Activated CD8-positive, alpha-beta T cell treated with anti-CD3 and anti-CD28 coated beads for 36 hours (primary cell): Measurements from ENCODE around the gene DUOXA2. TPM values are rescaled to one million over a fixed set of nuclear protein-coding genes. Genes with fewer than 3 reads are reported as not detected.

Source experiments
- ATAC-seq: fragments of 200-7000 bp; cut with Tn5 transposase; one replicate; pipeline ENCODE4 v1.10.0; 2021; ENCODE audit warnings: mild to moderate bottlenecking, moderate library complexity
- CTCF ChIA-PET: fragments of 350-600 bp; sonication (Branson Sonifier 250); formaldehyde crosslinking; loops from one replicate; lab custom pipeline; 2021; ENCODE audit warnings: antibody characterized with exemption; lab: Charles Lee
- POLR2A ChIA-PET: fragments of 350-600 bp; sonication (Branson Sonifier 250); formaldehyde crosslinking; loops from one replicate; lab custom pipeline; 2021; ENCODE audit warnings: antibody characterized with exemption; lab: Charles Lee
- DNase-seq: peaks from one replicate; pipeline ENCODE4 v3.0.0-alpha.2; 2020
- H3K27ac Mint-ChIP-seq: one replicate; pipeline ENCODE4 v1.8.0; 2021; ENCODE audit warnings: mild to moderate bottlenecking, mixed read lengths
- H3K27me3 Mint-ChIP-seq: one replicate; pipeline ENCODE4 v1.8.0; 2021; ENCODE audit warnings: mixed read lengths
- H3K36me3 Mint-ChIP-seq: one replicate; pipeline ENCODE4 v1.8.0; 2021; ENCODE audit warnings: low read depth, mixed read lengths
- H3K4me1 Mint-ChIP-seq: one replicate; pipeline ENCODE4 v1.8.0; 2021; ENCODE audit warnings: low read depth, mixed read lengths
- H3K4me3 Mint-ChIP-seq: one replicate; pipeline ENCODE4 v1.8.0; 2021; ENCODE audit warnings: mild to moderate bottlenecking, moderate library complexity, mixed read lengths
- H3K9me3 Mint-ChIP-seq: one replicate; pipeline ENCODE4 v1.8.0; 2021; ENCODE audit warnings: mixed read lengths
- intact Hi-C: fragments of 100-400 bp; cut with micrococcal nuclease; formaldehyde crosslinking; loops from one replicate; pipeline ENCODE4 v1.10.0; 2022
- total RNA-seq, 2 experiments: library from RNA; stranded (reverse); gene quantifications; one replicate each; pipeline ENCODE4 v1.2.3, GENCODE V29; 2021
- TF ChIP-seq, protein P1 (sequence below): fragments of 200-600 bp; IDR thresholded peaks from one replicate; pipeline ENCODE4 v1.8.0; 2022; ENCODE audit warnings: antibody characterized with exemption, mild to moderate bottlenecking

DUOXA2 gene
- total RNA-seq, 2 experiments from 2014 or later, result not detected

DNA sequence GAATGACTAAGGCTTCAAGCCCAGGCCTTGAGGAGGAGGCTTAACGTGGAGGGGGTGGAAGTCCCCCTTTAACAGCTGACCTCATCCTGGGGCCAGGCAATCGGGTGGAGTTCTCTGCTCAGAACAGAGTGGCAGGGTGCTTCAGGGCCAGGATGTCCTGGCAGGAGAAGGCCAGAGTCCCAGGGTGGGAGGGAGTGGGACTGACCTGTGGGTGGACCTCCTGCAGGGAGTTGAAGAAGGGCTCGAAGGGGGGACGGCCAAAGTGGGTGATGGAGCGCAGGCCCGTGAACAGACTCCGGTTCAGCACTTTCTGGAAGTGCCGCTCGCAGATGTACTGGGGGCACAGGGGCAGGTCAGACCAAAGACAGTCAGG is 19.8 kb upstream of the DUOXA2 start:
- ChIA-PET CTCF (interaction anchor here (1.4 to 1.6 kb wide), 2 partner anchors 22 to 24 kb away, joined by 3 to 6 read pairs; no protein-coding TSS in a partner anchor), POLR2A (no interaction called here)
- Mint-ChIP-seq H3K4me1 (no peaks in the 10 kb centered on the region), H3K27me3 (peaks cover 15% of the 10 kb centered on the region), H3K27ac (no peak overlapping the region), H3K4me3 (no peak overlapping the region), H3K9me3 (no peaks in the 10 kb centered on the region), H3K36me3 (no peaks in the 10 kb centered on the region)
- DNase-seq (no peak), ATAC-seq (no peak)
- intact Hi-C loops, result no loop called here
- TF ChIP-seq, protein P1, sequence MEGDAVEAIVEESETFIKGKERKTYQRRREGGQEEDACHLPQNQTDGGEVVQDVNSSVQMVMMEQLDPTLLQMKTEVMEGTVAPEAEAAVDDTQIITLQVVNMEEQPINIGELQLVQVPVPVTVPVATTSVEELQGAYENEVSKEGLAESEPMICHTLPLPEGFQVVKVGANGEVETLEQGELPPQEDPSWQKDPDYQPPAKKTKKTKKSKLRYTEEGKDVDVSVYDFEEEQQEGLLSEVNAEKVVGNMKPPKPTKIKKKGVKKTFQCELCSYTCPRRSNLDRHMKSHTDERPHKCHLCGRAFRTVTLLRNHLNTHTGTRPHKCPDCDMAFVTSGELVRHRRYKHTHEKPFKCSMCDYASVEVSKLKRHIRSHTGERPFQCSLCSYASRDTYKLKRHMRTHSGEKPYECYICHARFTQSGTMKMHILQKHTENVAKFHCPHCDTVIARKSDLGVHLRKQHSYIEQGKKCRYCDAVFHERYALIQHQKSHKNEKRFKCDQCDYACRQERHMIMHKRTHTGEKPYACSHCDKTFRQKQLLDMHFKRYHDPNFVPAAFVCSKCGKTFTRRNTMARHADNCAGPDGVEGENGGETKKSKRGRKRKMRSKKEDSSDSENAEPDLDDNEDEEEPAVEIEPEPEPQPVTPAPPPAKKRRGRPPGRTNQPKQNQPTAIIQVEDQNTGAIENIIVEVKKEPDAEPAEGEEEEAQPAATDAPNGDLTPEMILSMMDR, result no peak

DNA sequence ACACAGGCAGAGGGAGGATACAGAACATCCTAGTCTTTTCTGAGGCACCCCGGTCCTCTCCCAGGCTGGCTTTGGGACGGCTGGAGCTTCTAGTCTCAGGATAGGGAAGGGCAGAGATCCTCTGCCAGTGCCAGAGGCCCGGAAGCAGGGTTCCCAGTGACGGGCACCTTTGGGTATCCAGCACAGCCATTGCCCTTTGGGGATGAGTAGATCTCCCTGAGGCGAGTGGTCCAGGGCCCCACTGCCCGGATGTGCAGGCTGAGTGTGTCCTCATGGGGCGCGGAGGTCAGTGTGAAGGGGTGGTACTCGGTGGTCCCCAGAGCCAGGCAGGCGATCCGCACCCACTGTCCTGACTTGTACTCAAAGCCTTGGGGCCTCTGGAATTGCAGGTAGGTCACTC is 18.5 kb upstream of the DUOXA2 start:
- TF ChIP-seq, protein P1, result no peak
- DNase-seq (no peak), ATAC-seq (no peak)
- no peaks in the 10 kb centered on the region for H3K4me1 Mint-ChIP-seq
- no peak overlapping the region for H3K27ac Mint-ChIP-seq
- peaks cover 8% of the 10 kb centered on the region for H3K27me3 Mint-ChIP-seq
- no peak overlapping the region for H3K4me3 Mint-ChIP-seq
- CTCF ChIA-PET, result no interaction called here
- POLR2A ChIA-PET, result interaction anchor here (0.6 kb wide), 1 partner anchor 143 kb away, joined by 3 read pairs; no protein-coding TSS in a partner anchor
- no peaks in the 10 kb centered on the region for H3K36me3 Mint-ChIP-seq
- intact Hi-C loops, result no loop called here
- no peaks in the 10 kb centered on the region for H3K9me3 Mint-ChIP-seq

DNA sequence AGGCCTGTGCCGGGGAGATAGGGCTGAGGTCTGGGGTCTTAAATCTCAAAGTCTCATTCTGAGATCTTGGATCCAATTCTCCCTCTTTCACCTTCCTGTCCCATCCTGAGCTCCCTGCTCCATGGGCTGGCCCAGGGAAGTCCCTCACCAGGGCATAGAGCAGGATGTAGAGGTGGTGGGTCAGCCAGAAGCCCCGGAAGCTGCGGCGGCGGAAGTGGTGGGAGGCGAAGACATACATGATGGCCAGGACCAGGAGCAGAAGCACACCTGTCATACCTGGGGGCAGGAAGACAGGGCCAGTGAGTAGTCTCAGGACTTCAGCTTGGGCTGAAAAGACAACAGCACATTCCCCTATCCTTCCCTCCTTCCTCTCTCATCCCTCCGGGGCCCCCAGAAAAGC is 16.7 kb upstream of the DUOXA2 start:
- intact Hi-C loops, result no loop called here

DNA sequence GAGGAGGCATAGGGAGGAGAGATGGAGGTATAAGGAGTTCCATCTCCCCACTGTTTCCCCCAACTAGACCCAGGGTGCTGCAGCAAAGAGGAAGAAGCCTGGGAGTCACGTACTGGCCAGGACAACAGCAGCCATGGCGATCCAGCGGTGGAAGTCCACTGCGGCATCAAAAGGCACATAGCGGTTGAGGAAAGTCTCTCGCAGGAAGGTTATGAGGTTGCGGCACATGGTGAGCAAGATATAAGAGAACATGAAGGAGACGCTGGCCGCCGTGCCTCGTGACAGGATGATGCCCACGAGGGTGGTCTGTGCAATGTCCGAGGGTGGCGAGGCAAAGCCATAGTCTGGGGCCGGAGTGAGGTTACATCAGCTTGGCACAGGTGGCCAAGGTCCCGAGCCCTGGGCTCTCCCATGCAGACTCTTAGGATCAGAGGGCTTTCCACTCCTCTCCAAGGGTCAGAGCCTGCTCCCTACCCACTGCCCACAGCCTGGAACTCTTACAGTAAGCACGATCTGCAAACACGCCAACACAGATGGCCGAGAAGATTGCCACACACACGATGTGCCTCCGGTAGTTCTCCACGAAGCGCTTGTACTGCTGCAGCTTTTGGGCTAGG is 14.5 kb upstream of the DUOXA2 start:
- Mint-ChIP-seq H3K27me3 (no peaks in the 10 kb centered on the region), H3K4me3 (no peak overlapping the region), H3K9me3 (no peaks in the 10 kb centered on the region), H3K27ac (no peak overlapping the region), H3K36me3 (no peaks in the 10 kb centered on the region), H3K4me1 (no peaks in the 10 kb centered on the region)
- no peak for ATAC-seq
- intact Hi-C loops, result no loop called here
- ChIA-PET CTCF (no interaction called here), POLR2A (interaction anchor here (0.6 kb wide), 1 partner anchor 919 kb away, joined by 3 read pairs; no protein-coding TSS in a partner anchor)
- TF ChIP-seq, protein P1, result no peak
- no peak for DNase-seq

More for the DNA sequence above, 16.7 kb upstream of the DUOXA2 start:
- POLR2A ChIA-PET, result no interaction called here
- no peak overlapping the region for H3K27ac Mint-ChIP-seq
- DNase-seq, result no peak
- ATAC-seq, result no peak
- CTCF ChIA-PET, result interaction anchor here (1.1 kb wide), 1 partner anchor 20 kb away, joined by 5 read pairs; no protein-coding TSS in a partner anchor
- TF ChIP-seq, protein P1, result no peak
- H3K4me3 Mint-ChIP-seq, result no peak overlapping the region
- H3K36me3 Mint-ChIP-seq, result no peaks in the 10 kb centered on the region
- H3K9me3 Mint-ChIP-seq, result no peaks in the 10 kb centered on the region
- H3K27me3 Mint-ChIP-seq, result no peaks in the 10 kb centered on the region
- H3K4me1 Mint-ChIP-seq, result no peaks in the 10 kb centered on the region

DNA sequence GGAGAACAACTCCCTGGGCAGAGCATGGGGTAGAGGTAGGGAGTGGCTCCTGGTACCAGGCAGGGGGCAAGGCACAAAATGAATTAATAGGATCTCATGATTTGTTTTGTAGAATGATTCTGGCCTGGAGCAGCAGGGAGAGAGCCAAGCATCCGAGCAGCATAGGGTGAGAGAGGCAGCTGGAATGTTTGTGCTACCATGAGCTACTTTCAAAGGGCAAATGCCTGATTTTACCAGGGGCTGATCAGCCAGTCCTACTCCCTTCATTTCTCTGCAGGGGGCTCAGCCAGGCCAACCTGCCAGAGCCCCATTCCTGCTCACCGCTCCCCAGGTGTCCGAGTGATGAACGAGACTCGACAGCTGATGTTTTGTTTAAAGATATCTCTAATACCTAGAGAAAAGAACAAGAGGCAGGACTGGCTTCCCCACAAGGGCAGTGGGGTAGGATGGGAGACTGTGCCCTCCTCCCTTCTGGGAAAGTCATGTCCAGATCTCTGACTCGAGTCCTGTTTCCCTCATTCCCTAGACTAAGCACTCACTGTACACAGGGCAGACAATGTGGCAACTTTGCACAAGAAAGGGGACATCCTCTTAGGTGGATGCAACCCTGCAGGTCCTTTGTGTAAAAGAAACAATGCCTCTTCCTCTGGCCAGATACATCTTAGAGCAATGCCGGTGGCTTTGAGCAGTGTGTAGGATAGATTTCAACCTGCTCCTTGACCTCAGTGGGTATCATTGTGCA is 13.1 kb upstream of the DUOXA2 start:
- Mint-ChIP-seq H3K27ac (no peak overlapping the region), H3K9me3 (no peaks in the 10 kb centered on the region), H3K4me3 (no peak overlapping the region), H3K27me3 (no peaks in the 10 kb centered on the region), H3K36me3 (no peaks in the 10 kb centered on the region), H3K4me1 (no peaks in the 10 kb centered on the region)
- TF ChIP-seq, protein P1, result no peak
- CTCF ChIA-PET, result interaction anchor here (1.3 kb wide), 1 partner anchor 17 kb away, joined by 5 read pairs; no protein-coding TSS in a partner anchor
- ATAC-seq, result no peak
- intact Hi-C loops, result no loop called here
- POLR2A ChIA-PET, result no interaction called here
- DNase-seq, result no peak
